Measurements from ENCODE around the gene ADI1.

The ADI1 gene

DNA sequence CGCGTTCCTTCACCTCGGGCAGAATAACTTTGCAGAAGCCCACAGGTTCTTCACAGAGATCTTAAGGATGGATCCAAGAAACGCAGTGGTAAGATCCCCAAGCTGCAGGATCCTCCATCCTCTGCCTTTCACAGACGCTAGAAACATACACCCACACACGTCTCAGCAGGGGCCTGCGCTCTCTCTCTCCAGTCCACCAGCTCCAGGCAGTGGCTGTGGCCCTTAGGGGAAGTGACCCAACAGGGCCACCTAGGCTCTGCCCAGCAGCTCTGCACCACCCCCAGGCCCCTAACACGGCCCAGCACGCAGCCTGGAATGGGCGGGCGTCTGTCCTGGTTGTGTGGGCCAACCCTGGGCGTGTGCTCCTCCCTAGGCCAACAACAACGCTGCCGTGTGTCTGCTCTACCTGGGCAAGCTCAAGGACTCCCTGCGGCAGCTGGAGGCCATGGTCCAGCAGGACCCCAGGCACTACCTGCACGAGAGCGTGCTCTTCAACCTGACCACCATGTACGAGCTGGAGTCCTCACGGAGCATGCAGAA is 40.4 kb downstream of the ADI1 start:
- no peak for DNase-seq

DNA sequence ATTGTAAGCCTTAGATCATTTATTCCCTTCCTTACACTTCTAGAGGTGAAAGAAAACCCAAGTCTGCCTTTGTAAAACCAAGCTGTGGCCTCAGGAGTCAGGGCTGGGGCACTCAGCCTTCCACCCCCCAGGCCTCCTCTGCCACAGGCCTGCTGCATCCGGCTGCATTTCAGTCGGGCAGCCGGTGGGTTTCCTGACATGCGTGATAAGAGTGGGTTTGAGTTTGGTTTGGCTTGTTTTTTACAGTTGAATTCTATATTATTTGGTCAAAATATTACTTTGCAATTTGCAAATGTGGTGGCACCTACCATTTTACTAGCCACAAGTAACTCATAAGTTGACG is 42.4 kb downstream of the ADI1 start:
- DNase-seq, result no peak

DNA sequence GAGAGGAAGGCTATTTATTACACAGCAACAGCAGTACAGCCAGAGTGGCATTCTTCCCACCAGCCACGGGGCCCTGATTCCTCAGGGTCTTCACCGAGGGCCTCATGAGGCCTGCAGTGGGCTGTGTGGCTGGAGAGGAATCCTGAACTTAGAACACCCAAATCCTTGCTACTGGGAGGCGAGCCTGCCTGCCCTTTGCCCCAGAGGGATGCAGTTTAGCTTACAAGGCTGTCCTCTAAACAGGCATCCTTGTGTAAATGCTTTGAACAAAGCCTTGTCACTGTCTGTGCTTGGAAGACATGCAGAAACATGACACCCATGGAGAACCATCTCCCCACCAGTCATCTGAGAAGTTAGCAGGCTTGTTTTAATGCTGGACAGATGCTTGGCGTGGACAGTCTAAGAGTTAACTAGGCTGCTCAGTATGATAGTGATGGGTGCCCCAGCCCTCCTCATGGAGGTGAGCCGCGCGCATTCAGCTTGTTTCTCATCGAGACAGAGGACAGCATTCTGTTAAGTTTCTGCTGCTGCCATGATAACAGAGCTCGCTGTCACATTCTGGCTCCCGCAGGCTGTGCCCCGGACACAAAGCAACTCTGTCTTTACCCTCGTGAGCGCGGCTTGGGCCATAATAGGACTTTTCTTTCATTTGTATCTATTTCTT is 42.9 kb downstream of the ADI1 start:
- no peak for DNase-seq

DNA sequence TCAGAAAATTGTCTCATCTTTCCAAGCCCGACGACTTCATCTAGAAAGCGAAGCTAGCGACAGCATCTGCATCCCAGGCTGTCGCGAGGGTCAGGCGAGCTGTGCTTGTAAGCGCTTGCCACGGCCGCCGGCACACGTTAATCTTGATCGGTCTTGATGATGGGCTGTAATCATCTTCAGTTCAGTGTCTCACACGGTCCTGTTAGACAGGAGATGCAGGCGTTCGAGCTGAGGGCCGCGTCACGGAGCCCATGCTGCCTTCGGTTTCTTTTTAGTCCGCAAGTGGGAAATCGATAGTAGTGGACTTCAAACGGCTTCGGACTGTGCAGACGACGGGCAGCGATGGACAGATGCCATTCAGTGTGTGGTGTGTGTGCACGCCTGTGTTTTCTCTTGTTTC is 43.6 kb downstream of the ADI1 start:
- DNase-seq, result no peak

DNA sequence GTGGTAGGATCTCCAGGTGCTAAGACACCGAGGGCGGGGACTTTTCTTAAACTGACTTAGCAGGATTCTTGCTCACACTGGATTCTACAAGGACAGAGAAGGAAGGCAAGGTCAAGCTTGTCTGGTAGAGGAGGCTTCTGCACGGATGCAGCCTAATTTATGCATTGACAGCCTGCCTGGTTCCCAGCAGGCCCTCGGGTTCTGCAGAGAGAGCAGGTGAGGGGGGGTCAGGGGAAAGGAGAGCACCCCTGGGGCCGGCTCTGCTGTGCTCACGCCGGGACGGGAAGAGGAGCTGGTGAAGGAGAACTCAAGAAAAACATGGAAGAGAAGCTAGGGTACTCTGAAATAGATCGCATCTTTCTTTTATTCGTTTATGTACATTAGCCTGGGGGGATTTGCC is 46.4 kb downstream of the ADI1 start:
- no peak for DNase-seq

DNA sequence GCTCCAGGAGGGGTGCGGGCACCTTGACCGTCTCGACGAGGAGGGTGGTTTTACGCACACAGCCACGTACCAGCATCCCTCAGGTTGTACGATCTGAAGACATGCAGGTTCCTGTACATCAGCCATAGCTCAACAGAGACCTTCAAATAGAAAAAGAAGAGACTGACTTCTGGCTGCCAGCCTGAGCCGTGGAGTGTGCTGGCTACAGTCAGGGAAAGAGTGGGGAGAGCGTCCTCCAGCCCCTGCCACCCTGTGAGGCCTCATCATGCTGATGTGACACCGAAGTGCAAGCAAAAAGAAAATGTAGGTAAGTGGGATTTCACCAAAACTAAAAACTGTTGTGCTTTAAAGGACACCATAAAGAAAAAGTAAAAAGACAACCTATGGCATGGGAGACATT is 47.0 kb downstream of the ADI1 start:
- DNase-seq, result no peak

DNA sequence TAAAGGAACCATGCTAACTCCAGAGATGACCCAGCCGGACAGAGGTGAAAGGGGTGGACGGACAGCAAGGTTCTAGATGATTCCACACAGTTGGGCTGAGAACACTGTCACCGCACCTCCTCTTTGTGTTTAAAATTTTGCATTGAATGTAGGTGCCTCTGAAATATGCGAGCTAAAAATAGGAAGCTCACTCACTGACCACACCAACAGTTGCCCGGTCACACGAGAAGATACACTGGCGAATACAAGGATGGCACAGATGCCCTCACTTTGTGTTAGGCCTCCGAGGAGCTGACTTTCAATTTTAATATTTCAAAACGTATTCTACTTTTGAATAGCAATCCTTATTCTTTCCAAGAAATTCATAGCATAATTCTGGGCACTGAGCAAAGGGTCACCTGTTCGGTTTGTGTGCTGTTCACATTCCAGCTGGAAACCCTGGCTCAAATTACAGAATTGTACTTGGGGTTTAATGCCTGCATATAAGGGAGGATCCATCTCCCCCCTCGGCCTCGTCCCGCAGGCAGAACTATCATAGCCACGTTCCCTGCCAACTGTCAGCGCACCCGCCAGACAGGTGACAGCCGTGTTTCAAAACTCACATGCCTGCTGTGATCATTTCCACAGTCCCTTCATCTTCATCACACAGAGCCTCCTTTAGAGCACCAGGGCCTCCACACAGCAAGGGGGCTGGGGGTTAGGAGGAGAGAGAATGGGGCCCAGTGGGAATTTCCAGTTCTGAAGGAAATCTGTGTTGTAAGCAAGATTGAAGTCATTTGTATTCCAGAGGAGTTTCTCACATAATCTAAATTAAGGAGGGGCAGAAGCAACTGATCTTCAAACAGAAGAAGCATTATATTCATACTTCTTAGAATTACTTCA is 48.2 kb downstream of the ADI1 start:
- no peak for DNase-seq

DNA sequence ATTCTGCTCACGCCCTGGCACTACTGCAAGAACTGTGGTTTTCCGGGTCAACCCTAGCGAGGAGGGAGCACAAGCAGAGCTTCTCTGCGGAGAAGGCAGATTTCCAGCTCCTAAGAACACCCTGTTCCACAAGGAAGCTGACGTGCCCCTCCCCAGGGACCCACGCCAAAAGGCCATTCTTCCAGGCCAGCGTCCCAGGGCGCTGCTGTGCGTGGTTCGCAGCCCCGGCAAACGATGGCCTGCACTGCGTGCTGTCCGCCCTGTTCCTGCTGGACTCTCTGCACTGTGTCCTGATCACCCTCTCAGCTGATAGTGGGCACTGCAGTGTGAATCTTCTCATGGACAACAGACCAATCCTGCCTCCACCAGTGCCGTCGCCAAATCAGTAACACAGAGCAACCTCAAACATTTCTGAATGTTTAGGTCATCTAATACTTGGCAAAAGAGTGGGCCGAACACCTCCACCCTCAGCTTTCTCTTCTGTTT is 49.1 kb downstream of the ADI1 start:
- no peak for DNase-seq

DNA sequence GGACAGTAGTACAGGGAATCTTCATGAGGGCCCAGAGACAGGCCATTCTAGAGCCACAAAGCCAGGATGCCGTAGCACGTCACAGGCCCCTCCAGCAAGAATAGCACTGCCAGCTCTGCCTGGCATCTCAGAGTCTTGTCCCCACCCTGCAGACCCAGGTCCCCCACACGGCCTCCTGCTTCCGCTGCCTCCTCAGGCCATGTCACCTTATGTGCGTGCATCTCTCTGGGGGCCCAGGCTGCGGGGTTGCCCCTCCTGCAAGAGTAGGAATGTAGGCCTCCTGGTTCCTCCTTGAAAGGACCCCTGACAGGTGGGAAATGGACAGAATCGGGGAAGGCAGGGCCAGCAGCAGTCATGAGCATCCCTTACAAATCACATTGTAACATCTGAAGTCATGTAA is 49.8 kb downstream of the ADI1 start:
- DNase-seq, result no peak

DNA sequence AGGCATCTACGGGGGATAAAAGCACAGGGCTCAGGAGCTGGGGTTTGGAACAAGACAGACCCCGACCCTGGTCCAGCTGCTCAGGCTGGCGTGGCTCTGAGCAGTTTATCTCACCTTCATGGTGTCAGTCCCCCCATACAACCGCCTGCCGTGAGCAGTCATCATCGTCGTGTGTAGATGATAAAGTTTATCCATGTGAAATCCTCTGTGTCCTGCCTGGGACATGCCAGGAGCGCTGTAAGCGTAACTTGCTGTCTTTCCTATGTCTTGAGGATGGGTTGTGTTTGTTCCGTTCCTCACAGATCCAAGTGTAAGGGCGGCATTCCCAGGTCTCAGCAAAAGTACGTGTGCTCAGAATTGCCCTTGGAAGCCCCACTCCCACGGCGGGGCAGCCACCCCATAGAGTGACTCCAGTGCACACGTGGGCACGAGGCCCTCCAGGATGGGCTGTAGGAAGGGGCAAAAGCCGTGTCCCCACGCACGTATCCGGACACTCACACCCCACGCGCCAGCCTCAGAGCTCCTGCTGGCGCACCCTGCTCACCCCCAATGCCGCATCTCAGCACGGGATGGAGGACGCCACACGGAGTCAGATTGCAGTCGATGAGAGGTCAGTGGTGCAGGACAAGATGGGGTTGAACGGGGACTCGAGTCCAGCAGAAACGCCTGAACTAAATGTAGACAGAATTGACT is 50.9 kb downstream of the ADI1 start:
- DNase-seq, result no peak

DNA sequence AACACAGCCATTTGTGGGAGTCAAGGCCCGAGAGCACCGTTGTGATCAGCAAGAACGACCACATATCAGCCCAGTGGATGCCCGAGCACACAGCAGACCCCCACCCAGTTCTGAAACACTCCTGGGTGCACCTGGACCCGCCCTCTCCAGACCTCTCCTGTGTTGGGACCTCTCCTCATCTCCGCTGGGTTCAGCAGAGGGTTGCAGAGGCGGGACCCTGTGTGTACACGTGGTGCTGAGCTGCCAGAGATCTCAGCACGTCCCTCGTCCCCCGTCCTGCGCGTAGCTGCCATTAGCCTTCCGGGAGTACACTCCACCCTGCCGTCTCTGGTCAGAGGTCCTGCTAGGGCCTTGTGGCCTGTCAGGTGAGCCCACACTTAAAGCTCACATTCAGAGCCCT is 51.7 kb downstream of the ADI1 start:
- no peak for DNase-seq

DNA sequence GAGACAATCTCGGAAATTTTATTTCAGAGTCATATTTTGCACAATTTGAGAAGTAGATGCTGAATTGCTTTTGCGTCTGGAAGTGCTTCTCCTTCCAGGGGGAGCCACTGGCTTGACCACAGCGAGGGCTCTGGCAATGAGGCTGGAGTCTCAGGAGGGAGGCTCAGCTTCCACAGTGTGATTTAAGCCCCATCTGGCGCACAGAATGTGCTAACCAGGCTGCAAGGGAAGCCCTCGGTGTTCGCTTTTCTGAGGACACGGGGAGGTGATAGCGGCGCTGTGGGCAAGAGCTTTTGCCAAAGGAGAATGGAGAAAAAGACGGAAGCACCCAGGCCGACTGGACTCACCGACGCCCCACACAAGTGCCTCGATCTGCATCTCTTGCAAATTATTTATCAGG is 52.4 kb downstream of the ADI1 start:
- DNase-seq, result no peak

DNA sequence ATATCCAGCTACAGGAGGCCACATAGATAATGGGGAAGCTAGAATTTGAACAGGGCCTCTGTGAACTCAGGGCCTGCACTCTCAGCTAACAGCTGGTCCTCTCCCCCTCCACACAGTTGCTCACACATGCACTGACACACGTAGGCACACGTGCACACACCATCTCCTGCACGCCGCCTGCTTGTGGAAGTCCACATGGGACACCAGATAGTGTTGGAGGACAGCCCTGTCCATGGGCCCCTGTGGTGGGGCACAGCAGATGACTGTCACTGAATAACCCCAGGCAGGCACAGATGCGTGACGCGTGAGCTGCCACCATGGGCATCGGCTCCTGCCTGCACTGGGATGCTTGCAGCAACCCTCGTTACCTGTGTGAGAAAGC is 52.9 kb downstream of the ADI1 start:
- DNase-seq, result no peak

DNA sequence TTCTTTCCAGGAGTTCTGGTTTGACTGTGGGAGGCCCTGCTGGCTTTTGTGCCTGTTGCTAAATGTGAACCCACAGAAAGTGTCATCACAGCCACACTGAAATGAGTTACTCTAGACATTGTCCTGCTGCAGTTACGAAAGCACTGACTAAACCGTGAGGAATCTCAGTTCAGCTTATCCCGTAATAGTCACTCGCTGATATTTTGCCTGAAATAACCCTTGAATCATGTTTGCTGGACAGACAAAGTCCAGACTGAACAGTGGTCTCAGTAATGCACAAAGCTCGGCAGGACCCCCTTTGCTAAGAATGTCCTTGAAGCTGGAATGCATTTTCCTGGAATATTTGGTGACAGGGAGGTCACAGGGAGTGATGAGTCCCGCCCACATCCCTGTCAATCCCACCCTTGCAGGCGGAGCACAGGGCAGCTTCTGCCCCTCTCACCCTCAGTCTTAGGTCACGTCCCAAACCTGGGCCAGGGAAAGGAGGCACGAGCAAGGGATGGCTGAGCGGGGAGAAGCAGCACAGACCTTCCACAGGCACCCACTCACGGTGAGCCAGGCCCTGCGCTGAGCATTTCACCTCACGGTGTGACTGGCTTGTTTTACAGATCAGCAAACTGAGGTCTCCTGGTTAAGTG is 53.4 kb downstream of the ADI1 start:
- DNase-seq, result no peak

DNA sequence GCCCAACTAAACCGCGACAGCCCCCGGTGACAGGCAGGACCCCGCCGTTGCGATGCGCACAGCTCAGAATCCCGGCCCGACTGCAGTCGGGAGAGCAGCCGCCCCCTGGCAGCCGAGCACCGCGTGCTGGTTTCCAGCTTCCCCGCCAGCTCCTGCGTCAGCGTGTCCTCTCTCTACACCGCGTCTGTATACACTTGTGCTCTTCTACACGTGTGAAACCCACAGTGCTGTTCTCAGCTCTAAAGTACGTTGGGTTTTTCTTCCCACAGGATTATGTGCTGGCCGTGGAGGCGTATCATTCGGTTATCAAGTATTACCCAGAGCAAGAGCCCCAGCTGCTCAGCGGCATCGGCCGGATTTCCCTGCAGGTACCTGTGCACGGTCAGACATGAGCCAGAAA is 54.0 kb downstream of the ADI1 start:
- no peak for DNase-seq

DNA sequence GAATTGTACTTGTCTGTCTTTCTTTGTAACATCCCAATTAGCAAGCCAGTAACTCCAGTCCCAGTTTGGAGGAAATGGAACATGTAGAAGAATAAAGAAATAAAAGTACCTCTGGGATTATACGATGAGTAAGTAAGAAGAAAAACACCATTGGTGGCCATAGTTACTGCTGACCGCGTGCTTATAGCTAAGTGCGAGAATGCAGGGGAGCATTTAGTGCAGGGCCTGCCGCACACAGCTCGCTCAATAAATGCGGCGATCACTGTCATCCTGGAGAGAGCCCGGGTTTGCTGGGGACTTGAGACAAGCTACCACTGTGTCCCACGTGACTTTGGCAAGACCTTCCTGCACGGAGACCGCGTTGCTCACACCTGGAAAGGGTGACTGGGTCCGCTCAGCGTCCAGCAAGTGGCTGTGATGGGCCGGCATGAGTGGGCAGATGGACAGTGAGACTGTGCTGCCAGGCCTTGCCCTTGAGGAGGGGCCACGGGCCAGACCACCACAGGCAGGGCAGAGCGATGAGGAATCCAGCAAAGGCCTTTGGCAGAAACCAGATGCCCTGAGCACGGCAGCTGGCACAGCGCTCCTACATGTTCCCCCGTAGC is 54.8 kb downstream of the ADI1 start:
- no peak for DNase-seq

DNA sequence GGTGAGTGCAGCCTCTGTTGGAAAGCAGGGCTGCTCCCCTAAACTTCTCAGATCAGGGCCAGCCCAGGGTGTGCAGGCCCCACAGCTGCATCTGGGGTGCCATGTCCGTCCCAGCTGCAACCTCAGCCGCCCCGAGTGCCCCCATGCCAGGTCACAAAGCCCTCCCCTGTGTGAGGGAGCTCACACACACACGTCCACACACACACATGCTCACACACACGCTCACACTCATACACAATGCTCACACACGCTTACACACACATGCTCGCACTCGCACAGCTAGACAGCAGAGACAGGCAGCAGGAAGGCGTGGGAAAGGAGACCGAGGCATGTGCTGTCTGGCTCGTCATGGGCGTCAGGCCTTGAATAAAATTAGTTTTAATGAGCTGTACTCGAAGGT is 55.4 kb downstream of the ADI1 start:
- DNase-seq, result no peak

DNA sequence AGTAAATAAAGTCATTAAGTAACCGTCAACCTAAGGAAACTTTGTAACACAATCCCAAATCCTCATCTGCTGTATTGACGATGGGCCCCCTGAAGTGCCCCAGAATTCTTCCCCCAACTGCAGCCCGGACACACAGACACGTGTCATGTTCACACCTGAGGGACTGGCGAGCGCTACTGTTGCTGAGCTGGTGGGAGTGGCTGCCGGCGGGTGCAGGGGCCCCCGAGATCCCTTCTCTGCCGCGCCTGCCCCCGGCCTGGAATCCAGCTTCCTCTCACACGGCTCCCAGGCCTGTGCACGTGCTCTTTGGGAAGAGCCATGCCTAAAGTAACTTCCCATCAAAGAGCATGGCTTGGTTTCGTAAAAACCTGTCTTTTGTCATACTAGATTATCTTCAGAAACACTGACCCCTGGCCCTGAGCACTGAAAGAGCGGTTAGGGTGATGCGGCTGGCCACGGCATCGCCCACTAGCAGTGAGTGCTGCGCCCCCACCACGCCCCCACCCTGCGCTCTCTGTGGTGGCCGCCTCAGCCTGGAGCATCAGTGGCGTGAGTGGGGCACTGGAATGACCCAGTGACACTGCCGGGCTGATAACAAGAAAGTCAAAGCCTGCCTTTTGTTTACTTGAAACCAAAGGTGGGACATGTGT is 56.0 kb downstream of the ADI1 start:
- DNase-seq, result no peak

DNA sequence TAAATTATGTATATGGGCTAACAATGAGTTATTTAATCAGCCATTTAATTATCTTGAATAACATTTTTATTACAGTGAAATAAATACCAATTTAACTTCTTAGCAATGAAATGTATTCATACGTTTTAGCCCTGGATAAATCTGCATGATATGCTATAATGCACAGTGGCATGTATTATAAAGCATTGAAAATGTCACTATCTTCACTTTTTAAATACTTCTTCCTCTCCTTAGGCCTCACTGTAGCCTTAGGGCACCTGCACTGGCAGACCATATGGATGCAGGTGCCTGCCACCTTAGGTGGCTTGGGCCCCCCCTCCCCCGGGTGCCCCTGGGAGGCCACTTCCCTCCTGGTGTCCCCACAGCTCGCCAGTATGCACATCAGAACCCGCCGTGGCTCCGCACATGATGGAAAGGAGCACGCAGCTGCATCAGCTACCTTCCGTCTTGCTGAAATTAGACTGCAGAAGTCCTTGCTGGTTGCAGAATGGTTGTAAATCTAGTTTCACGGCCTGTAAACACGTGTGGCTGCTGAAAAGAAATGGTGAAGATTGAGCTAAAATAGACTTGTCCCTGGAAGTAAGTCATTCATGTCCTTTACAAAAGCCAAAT is 56.7 kb downstream of the ADI1 start:
- no peak for DNase-seq

DNA sequence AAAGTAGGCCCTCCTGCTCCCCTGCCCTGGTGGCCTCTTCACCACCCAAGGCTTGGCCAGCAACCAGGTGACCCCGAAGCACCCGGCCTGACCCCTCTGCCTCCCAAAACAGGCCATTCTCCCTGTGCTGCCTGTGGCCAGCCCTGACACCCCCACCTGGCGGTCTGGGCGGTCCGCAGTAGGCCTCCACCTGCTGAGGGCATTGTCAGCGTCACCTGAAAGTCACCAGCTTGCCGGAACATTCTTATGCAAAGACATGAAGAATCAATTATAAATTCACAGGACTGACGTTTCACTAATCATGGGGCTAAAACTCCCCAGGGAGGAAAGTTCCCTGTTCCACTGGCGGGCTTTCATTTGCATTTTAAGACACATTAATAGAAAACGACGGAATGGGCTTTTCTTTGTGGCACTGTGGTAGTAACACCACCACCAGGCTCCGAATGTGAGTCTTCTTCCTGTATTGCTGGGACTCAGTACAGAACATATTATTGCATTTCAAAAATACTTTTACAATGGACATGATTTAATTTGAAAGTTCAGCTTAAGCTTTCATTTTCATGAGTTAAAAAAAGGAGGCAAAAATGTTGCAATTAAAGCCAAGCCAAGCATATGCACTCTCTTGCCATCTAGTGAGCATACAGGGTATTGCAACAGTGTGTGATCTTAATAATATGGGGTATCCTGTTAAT is 57.4 kb downstream of the ADI1 start:
- no peak for DNase-seq

Data from activated naive CD4-positive, alpha-beta T cell treated with anti-CD3 and anti-CD28 coated beads, Interleukin-2, amount 50 U/mL, for 16 hours (primary cell).